Nephron (organoid): Measurements from ENCODE around the gene CELF5.

Source experiments
- H3K27ac Mint-ChIP-seq, 3 experiments: 2 replicates each; pipeline ENCODE4 v1.8.0; 2020; ENCODE audit warnings: mixed read lengths in 3 of 3, mild to moderate bottlenecking in 2 of 3, moderate library complexity in 1 of 3
- H3K27me3 Mint-ChIP-seq: 2 replicates; pipeline ENCODE4 v1.8.0; 2021; ENCODE audit warnings: low read depth, mild to moderate bottlenecking, moderate library complexity, mixed read lengths
- H3K36me3 Mint-ChIP-seq: 2 replicates; pipeline ENCODE4 v1.8.0; 2020; ENCODE audit warnings: low read depth, mixed read lengths
- H3K4me1 Mint-ChIP-seq: 2 replicates; pipeline ENCODE4 v1.8.0; 2020; ENCODE audit warnings: mixed read lengths
- H3K4me3 Mint-ChIP-seq, 3 experiments: 2 replicates each; pipeline ENCODE4 v1.8.0; 2020; ENCODE audit warnings: mild to moderate bottlenecking in 3 of 3, mixed read lengths in 3 of 3, moderate library complexity in 2 of 3
- H3K9me3 Mint-ChIP-seq: 2 replicates; pipeline ENCODE4 v1.8.0; 2020; ENCODE audit warnings: mixed read lengths
- TF ChIP-seq, protein P1 (sequence below), 3 experiments: fragments of 200-600 bp; sonication (generic); IDR thresholded peaks; one replicate each; pipeline ENCODE4 v1.5.0; 2021; ENCODE audit warnings: antibody characterized with exemption in 3 of 3; ENCODE audit not compliant: unreplicated experiment in 3 of 3

Gene CELF5

GRCh38 chr19:3275583-3276340 is 51.3 kb downstream of the CELF5 start:
- peaks cover 76% of the 10 kb centered on the region for H3K27me3 Mint-ChIP-seq
- no peak overlapping the region for H3K27ac Mint-ChIP-seq
- H3K4me3 Mint-ChIP-seq, result peak overlapping the region; percentile 37 to 79 (median 75)
- no peaks in the 10 kb centered on the region for H3K36me3 Mint-ChIP-seq
- TF ChIP-seq, protein P1, sequence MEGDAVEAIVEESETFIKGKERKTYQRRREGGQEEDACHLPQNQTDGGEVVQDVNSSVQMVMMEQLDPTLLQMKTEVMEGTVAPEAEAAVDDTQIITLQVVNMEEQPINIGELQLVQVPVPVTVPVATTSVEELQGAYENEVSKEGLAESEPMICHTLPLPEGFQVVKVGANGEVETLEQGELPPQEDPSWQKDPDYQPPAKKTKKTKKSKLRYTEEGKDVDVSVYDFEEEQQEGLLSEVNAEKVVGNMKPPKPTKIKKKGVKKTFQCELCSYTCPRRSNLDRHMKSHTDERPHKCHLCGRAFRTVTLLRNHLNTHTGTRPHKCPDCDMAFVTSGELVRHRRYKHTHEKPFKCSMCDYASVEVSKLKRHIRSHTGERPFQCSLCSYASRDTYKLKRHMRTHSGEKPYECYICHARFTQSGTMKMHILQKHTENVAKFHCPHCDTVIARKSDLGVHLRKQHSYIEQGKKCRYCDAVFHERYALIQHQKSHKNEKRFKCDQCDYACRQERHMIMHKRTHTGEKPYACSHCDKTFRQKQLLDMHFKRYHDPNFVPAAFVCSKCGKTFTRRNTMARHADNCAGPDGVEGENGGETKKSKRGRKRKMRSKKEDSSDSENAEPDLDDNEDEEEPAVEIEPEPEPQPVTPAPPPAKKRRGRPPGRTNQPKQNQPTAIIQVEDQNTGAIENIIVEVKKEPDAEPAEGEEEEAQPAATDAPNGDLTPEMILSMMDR (IDR thresholded peaks at IDR 0.05; ENCODE audit: unreplicated experiment in 3 of 3), result peak in 1 of 3 experiments; percentile 4
- H3K4me1 Mint-ChIP-seq, result no peaks in the 10 kb centered on the region
- peaks cover 5% of the 10 kb centered on the region for H3K9me3 Mint-ChIP-seq

- TF ChIP-seq, protein P1 (IDR thresholded peaks at IDR 0.05; ENCODE audit: unreplicated experiment in 3 of 3), result no peak
- Mint-ChIP-seq H3K4me1 (no peaks in the 10 kb centered on the region), H3K4me3 (peak overlapping the region in 2 of 3 experiments; percentile 49 to 57), H3K27me3 (peaks cover 75% of the 10 kb centered on the region), H3K9me3 (peaks cover 5% of the 10 kb centered on the region), H3K27ac (no peak overlapping the region), H3K36me3 (no peaks in the 10 kb centered on the region)
These were observed 51.9 kb downstream of the CELF5 start for GRCh38 chr19:3276341-3276799.

DNA sequence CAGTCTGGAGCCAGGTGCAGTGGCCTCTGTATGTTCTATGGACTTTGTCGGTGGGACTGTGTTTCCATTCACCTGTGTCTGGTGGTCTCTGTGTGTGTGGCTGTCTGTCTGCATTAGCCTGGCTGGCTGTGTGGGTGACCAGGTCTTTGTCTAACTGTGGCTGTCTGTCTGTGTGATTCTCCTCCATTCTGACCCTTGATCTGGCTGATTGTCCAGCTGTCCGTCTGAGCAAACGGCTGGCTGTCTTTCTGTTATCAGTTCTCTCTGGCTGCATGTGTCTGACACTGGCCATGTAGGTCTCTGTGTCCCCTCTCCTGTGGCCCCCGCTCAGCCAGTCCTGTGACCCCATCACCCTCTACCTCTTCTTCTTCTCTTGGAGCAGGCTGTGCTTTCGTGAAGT is 53.2 kb downstream of the CELF5 start:
- Mint-ChIP-seq H3K9me3 (peaks cover 2% of the 10 kb centered on the region), H3K36me3 (no peaks in the 10 kb centered on the region), H3K4me3 (no peak overlapping the region), H3K27ac (no peak overlapping the region), H3K4me1 (no peaks in the 10 kb centered on the region), H3K27me3 (peaks cover 69% of the 10 kb centered on the region)
- TF ChIP-seq, protein P1 (IDR thresholded peaks at IDR 0.05; ENCODE audit: unreplicated experiment in 3 of 3), result no peak

GRCh38 chr19:3278294-3278693 is 53.8 kb downstream of the CELF5 start:
- Mint-ChIP-seq H3K27ac (no peak overlapping the region), H3K9me3 (peaks cover 2% of the 10 kb centered on the region), H3K4me3 (no peak overlapping the region), H3K4me1 (no peaks in the 10 kb centered on the region), H3K36me3 (no peaks in the 10 kb centered on the region), H3K27me3 (peaks cover 63% of the 10 kb centered on the region)
- TF ChIP-seq, protein P1 (IDR thresholded peaks at IDR 0.05; ENCODE audit: unreplicated experiment in 3 of 3), result no peak

GRCh38 chr19:3278749-3279148 is 54.3 kb downstream of the CELF5 start:
- H3K4me3 Mint-ChIP-seq, result no peak overlapping the region
- no peaks in the 10 kb centered on the region for H3K36me3 Mint-ChIP-seq
- no peak overlapping the region for H3K27ac Mint-ChIP-seq
- TF ChIP-seq, protein P1 (IDR thresholded peaks at IDR 0.05; ENCODE audit: unreplicated experiment in 3 of 3), result no peak
- peaks cover 2% of the 10 kb centered on the region for H3K9me3 Mint-ChIP-seq
- peaks cover 58% of the 10 kb centered on the region for H3K27me3 Mint-ChIP-seq
- no peaks in the 10 kb centered on the region for H3K4me1 Mint-ChIP-seq

GRCh38 chr19:3279306-3279705 is 54.8 kb downstream of the CELF5 start:
- H3K4me1 Mint-ChIP-seq, result no peaks in the 10 kb centered on the region
- TF ChIP-seq, protein P1 (IDR thresholded peaks at IDR 0.05; ENCODE audit: unreplicated experiment in 3 of 3), result no peak
- no peak overlapping the region for H3K4me3 Mint-ChIP-seq
- H3K36me3 Mint-ChIP-seq, result no peaks in the 10 kb centered on the region
- peaks cover 57% of the 10 kb centered on the region for H3K27me3 Mint-ChIP-seq
- H3K9me3 Mint-ChIP-seq, result no peaks in the 10 kb centered on the region
- H3K27ac Mint-ChIP-seq, result no peak overlapping the region
